ENCODE measurements around the gene BZW1.
A peak's percentile ranks its signal among the peaks of the same experiment; 100 is the strongest.

The BZW1 gene

DNA sequence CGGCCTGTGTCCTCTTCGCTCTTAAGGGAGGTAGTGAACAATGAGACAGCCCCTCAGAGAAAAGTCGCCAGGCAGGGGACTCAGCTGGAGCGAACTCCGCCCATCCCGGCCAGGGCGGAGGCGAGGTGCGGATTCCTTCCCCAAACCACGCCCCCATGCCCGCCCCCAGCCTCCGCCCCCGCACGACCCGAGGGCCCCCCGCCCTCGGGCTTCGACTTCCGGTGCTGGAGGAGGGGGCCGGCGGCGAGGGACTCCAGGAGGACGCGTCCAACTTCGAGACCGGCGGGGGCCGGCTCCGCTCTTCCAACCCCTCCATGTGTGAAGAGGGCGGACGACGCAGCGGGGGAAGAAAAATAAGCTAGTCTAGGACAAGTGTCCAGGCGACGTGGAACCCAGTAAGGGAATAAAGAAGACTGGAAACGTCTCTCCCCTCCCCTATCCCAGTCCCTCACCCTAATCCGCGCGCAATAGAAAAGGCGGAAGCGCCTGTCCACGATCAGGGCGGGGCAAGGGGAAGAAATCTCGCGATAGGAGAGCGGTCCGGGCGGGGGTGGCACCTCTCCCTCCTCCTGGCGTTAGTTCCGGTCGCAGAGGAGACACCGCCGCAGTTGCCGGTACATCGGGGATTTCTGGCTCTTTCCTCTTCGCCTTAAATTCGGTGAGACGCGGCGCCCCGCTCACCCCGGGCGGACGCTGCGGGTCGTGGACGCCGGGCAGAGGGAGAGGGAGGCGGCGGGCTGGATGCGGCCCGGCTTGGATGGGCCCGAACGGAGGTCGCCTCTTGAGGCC lies at the start of gene BZW1:
Gene BZW1 (plus strand): TSS at position 578 of the 789 bp plus-strand sequence. CDS start 1,308 bp downstream, outside the sequence.
- peak; percentile 95 for DNase-seq (ENCODE audit: low spot score)

- DNase-seq (ENCODE audit: low spot score), result no peak
These were observed 49.6 kb upstream of the BZW1 start for GRCh38 chr2:200762127-200762526.

DNA sequence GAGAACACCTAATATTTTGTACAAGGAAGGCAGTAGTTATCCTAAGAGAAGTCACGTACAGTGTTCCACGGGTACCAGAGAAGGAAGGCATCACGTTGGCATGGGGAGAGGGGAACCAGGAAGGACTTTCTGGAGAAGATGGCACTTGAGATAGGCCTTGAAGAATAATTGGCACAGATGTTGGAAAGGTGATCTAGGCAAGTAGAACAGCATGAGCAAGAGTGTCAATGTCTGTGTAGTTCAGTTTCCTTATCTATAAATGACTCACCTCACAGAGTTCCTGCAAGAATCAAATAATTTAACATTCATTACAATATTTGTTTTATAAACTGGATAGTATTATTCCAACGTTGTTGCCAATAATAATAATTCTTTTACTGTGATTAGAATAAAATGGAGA lies 48.3 kb upstream of the BZW1 start:
- DNase-seq (ENCODE audit: low spot score), result no peak

DNA sequence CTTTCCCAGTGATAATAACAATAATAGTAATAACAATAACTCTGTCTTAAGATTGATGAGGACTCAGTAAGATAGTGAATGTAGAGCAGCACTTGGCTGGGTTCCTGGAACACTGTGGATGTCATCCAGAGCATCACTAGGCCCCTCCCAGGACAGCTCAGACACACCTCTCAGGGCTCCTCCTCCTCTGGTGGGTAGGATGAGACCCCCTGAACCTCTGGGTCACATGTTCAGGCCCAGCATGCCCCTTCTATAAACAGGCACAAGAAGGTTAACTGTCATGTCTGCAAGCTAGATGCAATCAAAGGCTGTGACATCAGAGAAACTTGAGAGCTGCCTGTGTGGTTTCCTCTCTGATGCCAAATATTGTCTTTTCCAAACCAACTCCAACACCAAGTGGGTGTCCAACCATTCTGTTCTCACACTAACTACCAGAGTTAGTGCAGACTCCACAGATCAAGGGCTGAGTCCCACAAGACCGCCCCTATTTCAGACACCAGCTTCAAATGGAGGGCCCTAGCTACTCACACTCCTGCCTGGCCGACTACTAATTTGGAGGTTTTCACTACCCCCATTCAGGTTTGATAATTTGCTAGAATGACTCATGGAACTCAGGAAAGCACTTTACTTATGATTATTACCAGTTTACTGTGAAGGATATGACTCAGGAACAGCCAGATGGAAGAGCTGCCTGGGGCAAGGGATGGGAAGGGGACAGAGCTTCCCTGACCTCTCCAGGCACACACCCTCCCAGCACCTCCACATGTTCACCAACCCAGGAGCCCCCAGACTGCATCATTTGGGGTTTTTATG lies 46.4 kb upstream of the BZW1 start:
- DNase-seq (ENCODE audit: low spot score), result peak; percentile 20

GRCh38 chr2:200765995-200766660 lies 45.6 kb upstream of the BZW1 start:
- DNase-seq (ENCODE audit: low spot score), result peak; percentile 13

GRCh38 chr2:200767111-200767885 lies 44.4 kb upstream of the BZW1 start:
- no peak for DNase-seq (ENCODE audit: low spot score)

GRCh38 chr2:200770847-200771246 lies 40.9 kb upstream of the BZW1 start:
- DNase-seq (ENCODE audit: low spot score), result no peak

DNA sequence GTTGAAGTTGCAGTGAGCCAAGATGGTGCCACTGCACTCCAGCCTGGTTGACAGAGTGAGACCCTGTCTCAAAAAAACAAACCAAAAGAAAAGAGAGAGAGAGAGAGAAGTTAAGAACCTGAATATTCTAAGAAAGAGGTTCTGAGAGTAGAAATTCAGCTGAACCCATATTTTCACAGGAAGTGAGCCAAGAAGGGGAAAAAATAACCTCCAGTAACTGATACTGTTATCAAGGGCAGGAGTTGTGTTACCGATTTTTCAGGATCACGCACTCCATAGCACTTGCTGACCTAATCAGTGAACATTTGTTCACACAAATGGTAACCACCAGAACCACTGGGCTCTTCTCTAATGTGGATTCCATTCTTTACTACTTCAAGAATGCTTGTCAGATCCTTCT lies 39.1 kb upstream of the BZW1 start:
- no peak for DNase-seq (ENCODE audit: low spot score)

DNA sequence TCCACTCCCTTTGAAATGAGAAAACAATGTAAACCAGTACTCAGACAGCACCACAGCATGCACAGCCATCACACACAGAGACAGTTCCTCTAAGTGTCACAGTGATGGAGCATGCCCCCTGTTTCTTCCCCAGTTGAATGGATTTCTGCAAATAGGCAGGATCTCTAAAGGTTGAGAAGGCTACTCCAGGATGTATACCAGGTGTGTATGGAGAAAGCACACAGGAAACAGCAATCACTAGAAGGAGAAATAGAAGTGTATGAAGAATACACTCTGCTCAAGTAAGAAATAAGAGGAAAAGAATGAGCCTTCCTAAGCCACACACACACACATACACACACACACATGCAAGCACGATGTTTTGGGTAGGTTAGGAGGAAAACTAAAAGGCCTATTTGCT lies 38.6 kb upstream of the BZW1 start:
- DNase-seq (ENCODE audit: low spot score), result no peak

- DNase-seq (ENCODE audit: low spot score), result no peak
These were observed 36.8 kb upstream of the BZW1 start for GRCh38 chr2:200774920-200775319.

GRCh38 chr2:200777275-200777674 lies 34.4 kb upstream of the BZW1 start:
- DNase-seq (ENCODE audit: low spot score), result peak; percentile 67

- DNase-seq (ENCODE audit: low spot score), result no peak
These were observed 33.7 kb upstream of the BZW1 start for GRCh38 chr2:200778038-200778437.

DNA sequence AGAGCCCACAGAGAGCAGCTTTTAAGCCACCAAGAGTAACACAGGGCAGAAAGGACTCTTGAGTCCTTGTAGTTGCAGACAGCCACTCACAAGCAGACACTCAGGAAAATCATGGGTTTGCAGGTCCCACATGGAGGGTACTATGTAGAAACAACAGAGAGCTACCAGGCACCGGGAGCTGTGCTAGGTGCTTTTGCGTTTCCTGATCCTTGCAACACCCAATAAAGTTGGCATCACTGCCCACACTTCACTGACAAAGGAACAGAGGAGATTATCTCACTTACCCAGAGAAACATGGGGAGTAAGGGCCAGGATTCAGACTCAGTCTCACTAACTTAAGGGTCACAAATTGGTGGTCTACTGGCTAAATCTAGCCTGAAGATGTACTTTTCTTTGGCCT lies 32.5 kb upstream of the BZW1 start:
- DNase-seq (ENCODE audit: low spot score), result no peak

DNA sequence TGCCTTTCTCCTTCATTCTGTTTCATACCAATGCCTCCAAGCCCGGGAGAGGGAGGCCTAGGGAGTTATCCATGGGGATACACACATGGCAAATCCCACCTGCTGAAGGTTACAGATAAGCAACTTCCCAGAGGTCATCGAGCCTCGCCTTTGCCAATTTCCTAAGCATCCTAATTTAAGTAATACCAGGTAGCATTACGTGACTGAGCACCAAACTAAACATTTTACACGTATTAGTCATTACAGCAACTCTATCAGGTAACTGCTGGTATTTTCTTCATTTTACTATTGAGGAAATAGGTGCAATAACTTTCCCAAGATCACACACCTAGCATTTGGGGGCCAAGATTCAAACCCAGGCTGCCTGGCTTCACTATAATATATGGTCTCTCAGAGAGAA lies 30.1 kb upstream of the BZW1 start:
- no peak for DNase-seq (ENCODE audit: low spot score)

GRCh38 chr2:200782251-200782650 lies 29.5 kb upstream of the BZW1 start:
- DNase-seq (ENCODE audit: low spot score), result no peak

DNA sequence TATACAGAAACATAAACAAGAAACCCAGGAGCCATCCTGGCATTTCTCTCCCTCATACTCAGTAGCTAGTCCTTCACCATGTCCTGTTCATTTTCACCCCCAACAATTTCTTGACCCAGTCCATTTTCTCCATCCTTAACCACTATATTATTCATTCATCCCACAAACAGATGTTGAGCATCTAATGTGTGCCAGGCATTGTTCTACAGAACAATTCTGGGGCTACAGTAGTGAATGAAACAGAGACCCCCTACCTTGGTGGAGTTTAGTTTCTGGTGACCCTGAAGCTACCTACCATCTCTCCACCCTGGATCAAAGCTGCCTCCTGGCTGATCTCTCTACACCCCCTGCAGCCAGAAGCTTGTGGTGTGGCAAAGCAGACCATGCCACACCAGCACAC lies 27.5 kb upstream of the BZW1 start:
- no peak for DNase-seq (ENCODE audit: low spot score)

DNA sequence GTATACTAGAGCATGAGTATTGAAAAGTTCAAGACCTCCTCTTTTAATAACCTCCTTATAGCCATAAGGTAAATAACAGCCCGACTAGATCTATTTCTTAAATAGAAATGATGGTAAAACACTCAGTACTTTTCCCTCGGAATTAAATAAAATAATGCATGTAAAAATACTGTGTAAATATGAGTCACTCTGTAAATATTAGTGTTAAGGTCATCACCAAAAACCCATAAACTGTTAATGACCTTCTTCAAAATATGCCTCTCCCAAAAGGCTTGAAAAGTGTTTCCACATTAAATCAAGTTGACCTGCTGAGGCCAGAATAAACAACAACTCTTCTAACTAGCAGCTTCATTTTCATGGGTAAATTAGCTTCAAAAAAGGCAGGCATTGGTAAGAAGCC lies 25.3 kb upstream of the BZW1 start:
- DNase-seq (ENCODE audit: low spot score), result peak; percentile 70

GRCh38 chr2:200786826-200787225 lies 24.9 kb upstream of the BZW1 start:
- peak; percentile 41 for DNase-seq (ENCODE audit: low spot score)

DNA sequence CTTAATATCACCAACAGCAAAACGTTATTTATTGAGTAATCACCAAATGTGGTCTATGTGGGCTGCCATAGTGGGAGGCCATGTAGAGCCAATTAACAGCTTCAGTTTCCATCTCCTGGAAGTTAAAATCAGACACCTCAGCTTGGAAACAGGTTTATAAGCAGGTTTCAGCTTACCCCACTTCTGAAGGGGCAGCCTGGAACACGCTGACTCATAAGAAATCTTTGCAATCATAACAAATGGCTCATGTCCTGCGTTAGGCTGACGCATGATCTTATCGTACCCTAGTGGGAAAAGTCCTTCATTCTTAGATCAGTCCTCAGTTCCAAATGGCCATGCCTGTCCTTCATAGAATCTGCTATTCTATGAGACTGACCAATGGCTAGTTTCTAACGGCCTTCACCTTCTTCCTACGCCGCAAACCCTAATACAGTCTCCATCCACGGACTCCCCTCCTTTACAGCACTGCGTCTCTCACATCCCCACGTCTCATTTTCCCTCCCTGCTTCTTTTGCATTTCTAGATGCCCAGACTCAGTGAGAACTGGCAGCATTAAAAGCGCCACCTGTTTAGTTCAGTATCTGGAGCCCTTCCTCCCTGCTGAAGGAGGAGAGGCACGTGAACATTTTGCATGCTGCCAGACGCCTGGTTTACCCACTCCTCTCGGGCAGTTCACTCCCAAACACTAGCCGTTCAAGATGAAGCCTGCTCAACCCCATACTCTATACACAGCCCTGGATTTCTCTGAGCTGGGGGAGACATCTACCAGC lies 24.2 kb upstream of the BZW1 start:
- DNase-seq (ENCODE audit: low spot score), result no peak

GRCh38 chr2:200788121-200788718 lies 23.5 kb upstream of the BZW1 start:
- no peak for DNase-seq (ENCODE audit: low spot score)

- DNase-seq (ENCODE audit: low spot score), result no peak
These were observed 21.5 kb upstream of the BZW1 start for GRCh38 chr2:200790185-200790584.
